HG03196 (cell line): ENCODE data around the gene METTL9.
"Not testable (repeated sequence)": the region's sequence is repeated elsewhere in the genome, so short reads cannot be mapped to it uniquely, and the experiment has no call there.

Experiments used
- ATAC-seq: cut with Tn5 transposase; IDR thresholded peaks from one replicate; pipeline ENCODE4 v1.9.1; 2021; ENCODE audit not compliant: unreplicated experiment

The METTL9 gene

DNA sequence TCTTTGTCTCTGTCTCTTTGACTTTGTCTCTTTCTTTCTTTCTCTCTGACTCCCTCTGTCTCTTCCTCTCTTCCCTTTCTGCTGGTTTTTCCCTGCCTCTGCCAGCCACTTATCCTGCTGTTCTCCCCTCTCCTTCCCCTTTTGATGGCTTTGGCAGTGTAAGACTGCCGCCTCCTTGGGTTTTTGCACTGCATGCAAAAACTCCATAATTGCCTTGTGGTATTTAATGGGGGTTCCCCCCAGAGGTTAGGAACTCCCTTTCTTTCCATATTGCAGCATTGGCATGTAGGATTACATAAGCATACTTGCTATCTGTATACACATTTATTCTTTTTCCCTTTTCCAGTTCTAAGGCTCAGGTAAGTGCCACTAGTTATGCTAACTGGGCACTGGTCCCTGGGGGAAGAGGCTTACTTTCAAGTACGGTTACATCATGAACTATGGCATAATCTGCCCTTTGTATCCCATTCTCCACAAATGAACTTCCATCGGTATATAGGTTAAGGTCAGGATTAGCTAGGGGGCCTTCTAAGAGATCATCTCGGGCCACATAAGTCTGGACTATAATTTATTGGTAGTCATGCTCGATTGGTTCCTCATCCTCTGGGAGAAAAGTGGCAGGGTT is 32.7 kb downstream of the METTL9 start:
- ATAC-seq, result not testable (repeated sequence)

GRCh38 chr16:21634216-21634615 is 34.8 kb downstream of the METTL9 start:
- ATAC-seq, result no peak

DNA sequence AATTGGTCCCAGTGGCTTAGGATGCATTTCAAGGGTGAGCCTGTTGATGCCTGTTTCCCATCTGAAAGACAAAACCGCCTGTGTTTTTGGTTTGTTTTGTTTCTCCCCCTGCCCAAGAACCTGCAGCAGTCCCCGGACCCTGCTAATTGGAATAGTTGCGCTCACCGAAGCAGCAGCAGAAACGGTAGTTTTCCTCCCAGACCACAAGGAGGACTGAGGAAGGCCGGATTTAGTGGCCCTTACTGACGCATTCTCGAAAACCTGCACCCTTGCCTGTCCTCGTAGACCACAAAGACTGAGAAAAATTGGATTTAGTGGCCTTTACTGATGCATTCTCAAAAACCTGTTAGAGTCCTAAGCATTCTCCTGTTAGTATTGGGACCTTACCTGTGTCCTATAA is 36.3 kb downstream of the METTL9 start:
- not testable (repeated sequence) for ATAC-seq

GRCh38 chr16:21637032-21637968 is 37.9 kb downstream of the METTL9 start:
- ATAC-seq, result no peak

- ATAC-seq, result no peak
Observed at GRCh38 chr16:21638573-21638975, 39.2 kb downstream of the METTL9 start.

GRCh38 chr16:21639493-21639892 is 40.1 kb downstream of the METTL9 start:
- ATAC-seq, result no peak

DNA sequence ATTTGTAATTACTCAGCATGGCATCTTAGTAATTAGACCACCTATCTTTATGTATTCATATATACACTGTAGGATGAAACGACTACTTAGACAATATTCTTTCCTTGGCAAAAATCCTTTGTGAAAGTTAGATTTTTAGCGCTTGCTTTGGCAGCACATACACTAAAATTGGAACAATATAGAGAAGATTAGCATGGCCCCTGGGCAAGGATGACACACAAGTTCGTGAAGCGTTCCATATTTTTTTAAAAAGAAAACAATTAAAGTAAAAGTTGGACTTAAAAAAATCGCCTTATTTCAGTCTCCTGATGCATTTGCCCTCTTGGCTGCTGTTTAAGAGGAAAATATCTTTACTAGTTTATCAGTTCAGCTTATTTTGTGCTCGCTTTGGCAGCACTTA is 42.5 kb downstream of the METTL9 start:
- no peak for ATAC-seq

GRCh38 chr16:21642861-21643260 is 43.5 kb downstream of the METTL9 start:
- no peak for ATAC-seq

- no peak for ATAC-seq
Observed at GRCh38 chr16:21643785-21644184, 44.4 kb downstream of the METTL9 start.

DNA sequence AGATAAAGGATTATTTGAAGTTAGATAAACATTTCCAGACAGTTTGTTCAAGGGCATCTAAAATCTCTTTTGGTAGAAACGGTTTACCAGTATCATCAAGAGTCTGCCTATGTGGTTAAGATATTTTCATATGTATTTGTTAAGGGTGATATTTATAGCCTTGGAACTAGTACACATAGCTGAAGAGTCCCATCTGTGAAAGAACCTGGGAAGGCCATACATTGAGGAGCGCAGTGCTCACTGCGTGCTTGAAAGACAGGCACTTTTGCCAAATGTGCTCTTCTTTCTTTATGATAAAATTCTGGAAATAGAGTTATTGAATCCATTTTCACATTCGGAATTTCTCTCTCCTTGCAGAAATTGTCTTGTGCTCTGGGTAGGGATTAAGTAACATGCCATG is 45.3 kb downstream of the METTL9 start:
- no peak for ATAC-seq

GRCh38 chr16:21645261-21645721 is 45.9 kb downstream of the METTL9 start:
- ATAC-seq, result peak; percentile 34

GRCh38 chr16:21646091-21646490 is 46.7 kb downstream of the METTL9 start:
- ATAC-seq, result no peak

- ATAC-seq, result peak; percentile 90
Observed at GRCh38 chr16:21646721-21647561, 47.6 kb downstream of the METTL9 start.

DNA sequence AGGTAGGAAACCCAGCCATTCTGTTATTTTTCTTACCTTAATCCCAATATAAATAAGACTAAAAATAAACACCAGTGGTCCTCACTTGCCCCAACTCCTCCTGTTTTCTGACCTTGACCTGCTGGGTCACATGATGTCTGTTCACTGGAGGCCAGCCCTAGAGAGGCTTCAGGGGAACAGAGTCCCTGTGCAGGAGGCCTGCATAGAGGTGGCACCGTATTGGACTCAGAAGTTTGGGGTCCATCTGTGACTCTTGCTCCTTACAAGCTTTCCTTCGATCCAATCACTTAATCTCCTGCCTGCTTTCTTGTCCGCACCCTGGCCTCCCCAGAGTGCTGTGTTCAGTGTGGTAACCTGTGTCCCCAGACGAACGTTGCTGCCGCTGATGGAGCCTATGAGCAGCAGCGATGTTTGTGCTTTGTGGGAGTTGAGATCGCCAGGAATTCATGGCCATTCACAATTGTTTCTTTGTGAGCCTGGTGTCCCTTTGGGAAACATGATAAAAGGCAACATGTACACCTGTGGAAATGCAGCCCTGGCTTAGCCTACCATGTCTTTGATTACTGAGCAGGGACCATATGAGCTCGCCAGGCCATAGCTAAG is 48.3 kb downstream of the METTL9 start:
- peak; percentile 9 for ATAC-seq

DNA sequence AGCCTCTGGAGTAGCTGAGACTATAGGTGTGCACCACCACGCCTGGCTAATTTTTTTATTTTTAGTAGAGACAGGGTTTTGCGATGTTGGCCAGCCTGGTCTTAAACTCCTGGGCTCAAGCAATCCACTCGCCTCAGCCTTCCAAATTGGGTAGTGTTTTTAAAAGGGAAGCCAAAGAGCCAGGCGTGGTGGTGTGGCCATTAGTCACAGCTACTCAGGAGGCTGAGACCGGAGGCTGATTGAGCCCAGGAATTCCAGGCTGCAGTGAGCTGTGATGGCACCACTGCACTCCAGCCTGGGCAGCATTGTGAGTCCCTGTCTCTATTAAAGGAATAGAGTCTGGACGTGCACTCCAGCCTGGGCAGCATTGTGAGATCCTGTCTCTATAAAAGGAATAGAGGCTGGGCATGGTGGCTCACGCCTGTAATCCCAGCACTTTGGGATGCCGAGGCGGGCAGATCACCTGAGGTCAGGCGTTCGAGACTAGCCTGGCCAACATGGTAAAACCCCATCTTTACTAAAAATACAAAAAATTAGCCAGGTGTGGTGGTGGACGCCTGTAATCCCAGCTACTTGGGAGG is 50.5 kb downstream of the METTL9 start:
- ATAC-seq, result not testable (repeated sequence)

- no peak for ATAC-seq
Observed at GRCh38 chr16:21650521-21650920, 51.1 kb downstream of the METTL9 start.

- no peak for ATAC-seq
Observed at GRCh38 chr16:21651515-21651914, 52.1 kb downstream of the METTL9 start.

GRCh38 chr16:21652453-21652852 is 53.1 kb downstream of the METTL9 start, which contains the start of gene IGSF6:
IGSF6 (minus strand) TSS chr16:21652608; CDS start chr16:21652598, 10 bp downstream.
- no peak for ATAC-seq

GRCh38 chr16:21653571-21653970 is 54.2 kb downstream of the METTL9 start:
- ATAC-seq, result no peak

DNA sequence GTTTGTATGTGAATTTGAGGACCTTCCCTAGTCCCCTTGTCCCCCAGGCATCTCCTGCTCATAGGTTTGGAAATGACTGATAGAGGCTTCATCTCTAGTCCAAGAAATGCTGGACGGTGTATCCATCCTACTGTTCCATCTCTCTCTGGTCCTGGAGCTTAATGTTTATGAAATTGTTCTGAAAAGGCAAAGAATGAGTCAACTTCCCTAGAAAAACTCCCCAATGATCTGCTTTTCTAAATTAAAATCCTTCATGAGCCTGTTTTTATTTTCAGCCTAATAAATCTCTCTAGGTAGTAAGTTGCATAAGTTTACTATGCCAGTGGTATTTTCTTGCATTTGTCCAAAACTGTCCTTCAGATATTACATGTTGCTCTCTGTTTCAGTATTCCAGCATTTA is 55.1 kb downstream of the METTL9 start:
- no peak for ATAC-seq
